Myocyte (in vitro differentiated cells): Measurements from ENCODE around the gene NUDT21. TPM values are rescaled to one million over a fixed set of nuclear protein-coding genes. Genes with fewer than 3 reads are reported as not detected.
"Not testable (repeated sequence)": the region's sequence is repeated elsewhere in the genome, so short reads cannot be mapped to it uniquely, and the experiment has no call there.

ENCODE experiments used
- DNase-seq: peaks from one replicate; pipeline ENCODE4 v3.0.0-alpha.2; 2012; ENCODE audit warnings: low read depth
- polyA plus RNA-seq: library from polyadenylated mRNA; unstranded; fragments of >200 nt; gene quantifications from one replicate; pipeline ENCODE4 v1.2.1, GENCODE V29; 2012; ENCODE audit warnings: missing spikeins
- total RNA-seq: library from RNA; depleted of rRNA; stranded (reverse); fragments of >200 nt; gene quantifications from 2 replicates; pipeline ENCODE4 v1.2.3, GENCODE V29; 2014

Gene NUDT21
- 46.5 and 48.6 TPM in 2 replicates for total RNA-seq
- 33.2 TPM for polyA plus RNA-seq

DNA sequence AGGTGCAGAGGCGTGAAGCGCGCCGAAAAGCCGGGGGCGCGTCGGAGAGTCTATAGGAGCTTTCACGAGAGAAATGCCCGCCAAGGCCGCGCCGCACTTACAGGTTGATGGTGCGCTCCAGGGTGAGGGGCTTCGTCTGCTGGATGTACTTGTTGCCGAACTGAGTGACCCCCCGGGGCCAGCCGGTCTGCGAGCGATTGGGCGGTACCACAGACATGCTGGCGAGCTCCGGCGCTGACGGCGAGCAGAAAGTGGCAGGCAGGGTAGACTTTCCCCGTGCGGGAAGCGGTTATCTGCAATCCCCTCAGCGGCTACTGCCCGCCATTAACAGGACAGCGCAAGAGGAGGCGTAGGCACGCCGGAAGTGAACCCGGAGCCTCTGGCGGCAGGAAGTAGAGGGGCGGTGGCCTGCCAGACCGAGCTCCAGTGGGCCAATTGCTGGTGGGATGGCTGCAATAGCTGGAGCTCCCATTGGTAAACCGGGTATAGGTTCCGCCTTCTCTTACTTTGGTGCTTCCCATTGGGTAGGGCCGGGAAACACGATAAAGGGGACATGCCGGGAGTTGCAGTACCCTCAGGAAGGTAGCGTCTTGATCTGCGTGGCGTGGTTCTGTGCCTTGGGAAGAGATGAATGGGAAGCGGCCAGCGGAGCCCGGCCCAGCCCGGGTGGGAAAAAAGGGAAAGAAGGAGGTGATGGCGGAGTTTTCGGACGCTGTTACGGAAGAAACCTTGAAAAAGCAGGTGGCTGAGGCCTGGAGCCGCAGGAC is at the start of gene NUDT21, which contains the start of gene OGFOD1:
TSS of gene NUDT21 (minus strand) at position 347 of the 767 bp plus-strand sequence. CDS start at position 217, 130 bp downstream.
TSS of gene OGFOD1 (plus strand) at position 569 of the 767 bp plus-strand sequence. CDS start at position 628, 59 bp downstream.
- DNase-seq: peak; percentile 99

DNA sequence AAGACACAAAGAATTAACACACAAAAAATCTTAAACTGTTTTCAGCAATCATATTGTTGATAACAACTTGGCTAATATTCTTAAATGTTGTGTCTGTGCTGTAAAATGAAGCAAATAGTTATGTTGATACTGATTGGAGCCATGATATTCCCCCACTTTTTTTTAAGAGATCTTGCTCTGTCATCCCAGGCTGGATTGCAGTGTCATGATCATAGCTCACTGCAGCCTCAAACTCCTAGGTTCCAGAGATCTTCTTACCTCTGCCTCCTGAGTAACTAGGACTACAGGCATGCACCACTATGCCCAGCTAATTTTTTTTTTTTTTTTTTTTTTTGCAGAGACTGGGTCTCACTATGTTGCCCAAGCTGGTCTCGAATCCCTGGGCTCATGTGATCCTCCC is 42.7 kb upstream of the NUDT21 start:
- no peak for DNase-seq

DNA sequence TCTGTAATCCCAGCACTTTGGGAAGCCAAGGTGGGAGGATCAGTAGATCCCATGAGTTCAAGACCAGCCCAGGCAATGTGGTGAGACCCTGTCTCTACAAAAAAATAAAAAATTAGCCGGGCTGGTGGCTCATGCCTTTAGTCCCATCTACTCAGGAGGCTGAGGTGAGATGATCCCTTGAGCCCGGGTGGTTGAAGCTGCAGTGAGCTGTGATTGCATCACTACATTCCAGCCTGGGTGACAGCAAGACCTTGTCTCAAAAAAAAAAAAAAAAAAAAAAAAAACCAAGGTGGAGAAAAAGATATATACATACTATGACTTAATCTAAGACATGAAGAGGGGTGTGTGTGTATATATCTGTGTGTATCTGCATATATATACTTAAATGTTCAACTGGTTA is 42.0 kb upstream of the NUDT21 start:
- no peak for DNase-seq

DNA sequence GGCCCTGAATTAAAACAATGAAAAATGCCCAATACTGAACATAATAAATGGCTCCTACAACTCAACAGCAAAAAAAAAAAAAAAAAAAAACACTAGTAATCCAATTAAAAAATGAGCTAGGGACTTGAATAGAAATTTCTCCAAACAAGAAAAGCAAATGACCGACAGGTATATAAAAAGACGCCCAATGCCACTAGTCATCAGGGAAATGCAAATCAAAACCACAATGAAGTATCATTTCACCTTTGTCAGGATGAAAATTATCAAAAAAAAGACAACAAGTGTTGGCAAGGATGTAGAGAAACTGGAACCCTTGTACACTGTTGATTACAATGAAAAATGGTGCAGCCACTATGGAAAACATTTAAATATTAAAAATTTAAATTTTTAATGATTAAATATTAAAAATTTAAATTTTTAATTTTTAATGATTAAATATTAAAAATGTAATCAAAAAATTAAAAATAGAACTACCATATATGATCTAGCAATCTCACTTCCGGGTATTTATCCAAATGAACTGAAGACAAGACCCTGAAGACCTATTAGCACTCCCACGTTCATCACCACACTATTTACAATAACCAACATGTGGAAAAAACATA is 40.6 kb upstream of the NUDT21 start:
- no peak for DNase-seq

DNA sequence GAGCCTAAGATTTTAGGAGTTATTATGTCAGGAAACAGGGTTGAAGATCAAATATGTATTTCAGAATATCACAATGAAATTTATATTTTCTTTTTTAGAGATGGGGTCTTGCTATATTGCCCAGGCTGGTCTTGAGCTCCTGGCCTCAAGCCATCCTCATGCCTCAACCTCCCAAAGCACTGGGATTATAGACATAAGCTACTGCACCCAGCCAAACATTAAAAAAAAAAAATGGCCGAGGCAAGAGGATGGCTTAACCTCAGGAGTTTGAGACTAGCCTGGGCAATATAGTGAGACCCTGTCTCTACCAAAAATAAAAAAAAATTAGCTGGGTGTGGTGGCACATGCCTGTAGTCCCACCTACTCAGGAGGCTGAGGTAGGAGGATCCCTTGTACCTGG is 37.7 kb upstream of the NUDT21 start:
- DNase-seq: not testable (repeated sequence)

DNA sequence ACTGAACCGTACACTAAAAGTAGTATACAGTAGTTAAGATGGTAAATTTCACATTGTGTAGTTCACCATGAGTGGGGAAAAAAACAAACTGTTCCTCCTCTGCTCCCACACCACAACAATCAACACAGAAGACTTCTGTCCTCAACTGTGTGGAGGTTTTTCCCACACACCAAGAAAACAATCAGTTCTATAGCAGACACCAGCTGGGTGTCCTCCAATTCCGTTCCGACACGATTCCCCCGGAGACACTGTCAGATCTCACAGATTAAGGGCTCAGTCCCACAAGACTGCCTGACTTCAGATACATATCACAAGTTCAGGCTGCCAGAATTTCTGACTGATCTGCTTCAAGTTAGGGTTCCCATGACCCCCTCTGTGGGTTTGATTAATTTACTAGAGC is 36.9 kb upstream of the NUDT21 start:
- DNase-seq: no peak

DNA sequence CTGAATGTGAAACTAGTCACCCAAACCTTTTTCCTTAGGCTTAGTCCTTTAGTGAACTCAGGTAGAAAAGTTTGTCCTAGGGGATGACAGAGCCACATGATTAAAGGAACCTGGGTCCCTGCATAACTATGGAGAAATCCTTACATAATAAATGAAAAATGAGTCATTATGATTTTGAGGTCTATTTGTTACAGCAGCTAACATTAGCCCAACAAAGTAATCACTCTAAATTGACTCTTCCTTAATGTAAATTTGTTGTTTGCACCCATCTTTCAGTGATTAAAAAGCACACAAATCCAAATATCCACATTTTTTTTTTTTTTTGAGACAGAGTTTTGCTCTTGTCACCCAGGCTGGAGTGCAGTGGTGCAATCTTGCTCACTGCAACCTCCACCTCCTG is 32.3 kb upstream of the NUDT21 start:
- no peak for DNase-seq

DNA sequence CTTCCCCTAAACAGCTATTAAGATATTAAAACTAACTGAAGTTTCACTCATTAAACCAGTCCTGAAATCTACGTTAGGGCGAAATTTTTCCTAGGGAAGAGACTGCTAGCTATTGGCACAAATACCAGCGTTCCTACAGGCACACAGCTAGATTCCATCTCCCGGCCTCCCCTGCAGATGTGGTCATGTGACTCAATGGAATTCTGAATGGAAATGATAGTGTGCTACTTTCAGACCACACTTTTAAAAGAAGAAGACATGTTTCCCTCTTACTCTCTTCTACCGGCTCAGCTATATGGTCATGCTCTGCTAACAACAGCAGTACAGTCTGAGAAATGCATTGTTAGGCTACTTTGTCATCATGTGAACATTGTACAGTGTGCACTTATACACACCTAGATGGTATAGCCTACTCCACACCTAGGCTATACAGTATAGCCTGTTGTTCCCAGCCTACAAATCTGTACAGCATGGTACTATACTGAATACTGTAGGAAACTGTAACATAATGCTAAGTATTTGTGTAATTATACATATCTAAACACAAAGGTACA is 31.6 kb upstream of the NUDT21 start:
- no peak for DNase-seq

DNA sequence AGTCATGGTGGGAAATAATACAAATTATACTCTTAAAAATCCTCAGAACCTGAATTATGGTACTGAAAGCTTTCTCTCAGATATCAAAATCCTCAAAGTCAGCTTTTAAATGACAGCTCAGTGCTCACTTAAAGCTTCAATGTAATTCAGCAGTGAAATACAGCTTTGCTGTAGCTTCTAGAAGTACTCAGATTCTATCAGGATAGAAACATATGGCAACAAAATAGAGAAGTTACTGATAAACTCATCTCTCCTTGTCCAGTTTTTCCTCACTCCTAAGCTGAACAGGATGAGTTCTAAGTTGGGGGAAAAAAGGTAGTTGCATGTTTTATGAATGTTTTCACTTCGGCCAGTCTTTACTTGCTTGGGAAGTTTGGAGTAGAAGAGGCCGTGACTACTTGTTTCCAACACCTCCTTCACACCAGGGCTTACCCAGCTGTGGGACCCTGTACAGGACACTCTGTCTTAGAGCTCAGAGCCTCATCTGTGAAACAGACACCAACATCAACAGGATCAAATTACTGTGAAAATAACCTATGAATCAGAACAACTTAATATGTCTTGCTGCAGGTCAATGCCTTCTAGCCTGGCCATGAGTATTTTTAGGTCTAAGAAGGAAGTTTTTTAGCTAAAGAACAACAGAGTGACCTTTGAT is 30.5 kb upstream of the NUDT21 start:
- peak; percentile 74 for DNase-seq

DNA sequence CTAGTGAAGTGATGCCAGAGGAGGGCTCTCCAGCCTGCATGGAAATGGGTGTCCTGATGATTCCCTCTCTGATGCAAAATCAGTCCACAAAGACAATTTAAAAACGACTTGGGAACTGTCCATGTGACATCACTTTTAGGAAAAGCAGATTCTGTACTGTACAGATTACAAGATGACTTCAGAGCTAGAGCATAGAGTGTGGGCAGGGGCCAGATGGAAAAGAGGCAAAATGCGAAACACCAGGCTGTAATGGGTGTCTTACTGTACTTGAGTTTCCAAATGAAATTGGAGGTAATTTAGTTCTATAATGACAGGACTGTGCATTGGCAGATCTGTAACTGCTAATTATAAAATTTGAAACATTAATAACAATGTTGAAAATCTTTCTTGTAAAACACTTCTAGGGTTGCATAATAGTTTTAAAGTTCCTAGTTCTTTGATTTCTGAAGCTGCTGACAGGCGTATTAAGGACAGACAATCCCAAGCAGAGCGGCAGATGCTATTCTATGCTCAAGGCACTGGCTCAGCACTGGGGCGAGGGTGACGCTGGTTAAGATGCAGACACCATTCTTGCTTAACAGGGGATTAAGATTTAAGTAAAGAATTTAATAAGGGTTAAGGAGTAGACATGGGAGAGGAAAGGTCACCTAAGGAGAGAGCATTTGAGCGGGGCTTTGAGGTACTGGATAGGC is 29.8 kb upstream of the NUDT21 start:
- DNase-seq: no peak

DNA sequence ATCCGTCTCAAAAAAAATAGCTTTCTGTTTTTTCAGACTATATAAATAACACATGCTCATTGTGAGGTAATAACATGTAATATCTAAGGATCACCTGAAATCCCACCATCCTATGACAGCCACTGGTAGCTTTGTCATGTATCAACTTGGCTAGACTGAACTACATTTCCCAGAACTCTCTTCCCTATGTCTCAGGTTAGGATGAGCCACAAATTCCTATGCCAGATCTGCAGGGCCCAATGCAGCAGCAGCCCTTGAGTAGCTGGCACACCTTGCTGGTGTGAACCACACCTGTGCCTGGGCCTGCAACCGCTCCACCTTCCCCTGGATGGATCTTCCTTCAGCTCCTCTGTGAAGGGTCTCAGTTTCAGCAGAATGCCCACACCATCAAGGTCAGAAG is 28.3 kb upstream of the NUDT21 start:
- DNase-seq: no peak

DNA sequence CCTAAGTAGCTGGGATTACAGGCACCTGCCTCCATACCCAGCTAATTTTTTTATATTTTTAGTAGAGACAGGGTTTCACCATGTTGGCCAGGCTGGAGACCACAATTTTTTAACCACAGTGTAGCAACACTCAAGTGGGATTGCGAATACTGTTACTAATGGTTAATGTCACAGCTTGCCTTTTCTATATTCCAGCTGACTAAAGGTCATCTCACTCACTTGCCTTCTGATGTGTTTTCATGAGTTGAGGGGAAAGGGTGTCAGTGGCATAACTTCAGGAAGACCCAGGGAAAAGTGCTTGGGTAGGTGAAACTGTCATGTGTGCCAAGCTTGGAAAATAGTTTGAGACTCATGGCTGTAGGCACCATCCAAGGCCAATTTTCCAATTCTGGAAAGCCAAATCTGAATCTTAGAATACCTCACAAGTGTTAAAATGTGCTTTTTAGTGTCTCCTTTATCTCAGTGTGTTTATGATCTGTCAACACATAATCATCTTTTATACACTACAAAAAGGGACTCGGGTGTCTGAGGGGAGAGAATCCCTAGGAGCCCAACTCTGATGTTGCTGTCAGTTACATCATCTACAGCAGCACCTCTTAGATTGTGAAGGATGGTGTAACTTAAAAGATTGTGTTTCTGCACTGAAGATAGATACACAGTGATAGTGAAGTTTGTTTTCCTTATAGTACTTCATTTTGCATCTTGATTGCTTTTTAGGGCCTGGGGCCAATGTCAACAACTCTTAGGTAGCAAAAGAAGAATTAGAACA is 27.3 kb upstream of the NUDT21 start:
- peak; percentile 26 for DNase-seq

DNA sequence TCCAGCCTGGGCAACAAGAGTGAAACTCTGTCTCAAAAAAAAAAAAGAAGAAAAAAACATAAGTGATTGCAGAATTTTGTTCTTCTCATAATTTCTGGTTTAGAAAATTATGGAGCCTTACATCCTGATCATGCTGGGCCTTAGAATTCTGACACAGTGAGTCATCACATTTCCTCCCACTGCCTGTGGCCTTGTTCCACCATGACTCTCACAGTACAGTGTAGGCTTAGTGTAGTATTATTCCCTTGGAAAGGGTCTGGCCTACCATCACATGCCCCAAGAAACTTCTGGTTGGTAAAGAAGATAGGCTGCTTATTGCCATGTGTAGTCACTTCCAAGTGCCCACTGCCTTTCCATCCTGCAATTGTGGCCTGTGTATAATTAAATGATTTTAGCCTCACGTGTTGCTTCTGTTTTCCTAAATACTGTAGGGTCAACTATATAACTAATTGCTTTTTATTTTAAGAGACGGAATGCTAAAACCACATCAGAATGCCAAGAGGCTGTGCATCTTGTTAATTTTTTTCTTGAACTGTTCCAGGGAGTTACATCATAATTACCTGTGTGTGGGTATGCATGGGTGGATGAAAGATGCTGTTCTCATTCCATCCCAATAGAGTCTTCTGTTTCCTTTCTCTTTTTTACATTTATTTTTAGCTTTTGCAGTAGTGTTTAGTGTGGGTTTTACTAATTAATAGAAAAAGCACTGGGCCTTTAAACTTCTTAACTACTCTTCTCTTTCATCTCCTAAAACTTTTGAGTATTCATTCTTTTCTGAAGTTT is 26.2 kb upstream of the NUDT21 start:
- peak; percentile 81 for DNase-seq

DNA sequence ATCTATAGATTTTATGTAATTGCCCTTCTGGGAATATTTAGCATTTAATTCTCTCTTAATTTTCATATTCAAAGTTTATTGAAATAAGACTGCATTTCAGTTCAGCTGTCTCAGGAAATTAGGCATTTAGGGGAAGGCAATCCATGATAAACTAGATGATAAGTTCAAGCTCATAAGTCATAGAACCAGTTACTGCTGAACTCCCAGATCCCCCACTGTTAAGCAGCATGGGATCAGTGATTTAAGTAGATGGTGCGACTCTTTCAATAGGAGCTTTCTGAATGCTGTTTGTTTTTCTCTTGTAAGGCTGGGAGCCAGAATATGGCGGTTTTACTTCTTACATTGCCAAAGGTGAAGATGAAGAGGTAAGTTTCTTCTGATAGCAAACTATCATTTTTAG is 24.1 kb upstream of the NUDT21 start:
- no peak for DNase-seq

DNA sequence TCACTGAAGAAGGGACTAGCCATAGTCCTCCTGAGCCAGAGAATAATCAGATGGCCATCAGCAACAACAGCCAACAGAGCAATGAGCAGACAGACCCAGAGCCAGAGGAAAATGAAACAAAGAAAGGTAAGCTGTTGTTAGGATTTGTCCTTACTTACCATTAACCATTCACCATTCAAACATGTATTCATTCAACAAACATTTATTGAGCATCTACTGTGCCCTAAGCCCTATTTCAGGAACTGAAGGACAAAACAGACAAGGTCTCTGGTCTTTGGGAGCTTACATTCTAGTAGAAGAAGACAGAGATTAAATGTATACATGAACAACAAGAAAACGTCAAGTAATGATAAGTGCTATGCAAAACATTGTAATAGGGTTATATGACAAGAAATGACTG is 19.5 kb upstream of the NUDT21 start:
- no peak for DNase-seq

DNA sequence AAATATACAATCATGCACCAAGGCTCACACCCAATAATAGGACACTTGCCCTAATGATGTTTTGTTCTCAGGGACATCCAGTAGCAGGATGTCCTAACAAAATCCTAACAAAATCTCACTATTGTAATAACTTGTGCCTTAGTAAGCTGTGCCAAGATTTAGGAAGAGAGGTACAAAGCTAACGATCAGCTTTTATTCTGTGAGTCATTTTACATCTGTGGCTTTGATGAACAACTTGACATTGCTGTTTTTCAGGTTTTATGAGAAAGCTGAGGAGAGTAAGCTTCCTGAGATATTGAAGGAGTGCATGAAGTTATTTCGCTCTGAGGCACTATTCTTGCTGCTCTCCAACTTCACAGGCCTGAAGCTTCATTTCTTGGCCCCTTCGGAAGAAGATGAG is 19.1 kb upstream of the NUDT21 start:
- DNase-seq: no peak

DNA sequence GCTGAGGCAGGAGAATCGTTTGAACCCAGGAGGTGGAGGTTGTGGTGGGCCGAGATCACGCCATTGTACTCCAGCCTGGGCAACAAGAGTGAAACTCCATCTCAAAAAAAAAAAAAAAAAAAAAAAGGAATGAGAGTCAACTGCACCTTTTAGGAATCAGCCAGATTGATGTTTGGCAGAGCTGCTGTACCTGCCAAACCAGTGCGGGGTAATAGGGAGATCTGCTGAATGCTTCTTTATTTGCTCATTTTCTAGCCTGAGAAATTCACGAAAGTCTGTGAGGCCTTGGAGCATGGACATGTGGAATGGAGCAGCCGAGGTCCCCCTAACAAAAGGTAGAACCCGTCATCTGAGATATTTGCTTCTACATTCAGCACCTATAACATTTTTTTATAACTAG is 18.6 kb upstream of the NUDT21 start:
- no peak for DNase-seq

DNA sequence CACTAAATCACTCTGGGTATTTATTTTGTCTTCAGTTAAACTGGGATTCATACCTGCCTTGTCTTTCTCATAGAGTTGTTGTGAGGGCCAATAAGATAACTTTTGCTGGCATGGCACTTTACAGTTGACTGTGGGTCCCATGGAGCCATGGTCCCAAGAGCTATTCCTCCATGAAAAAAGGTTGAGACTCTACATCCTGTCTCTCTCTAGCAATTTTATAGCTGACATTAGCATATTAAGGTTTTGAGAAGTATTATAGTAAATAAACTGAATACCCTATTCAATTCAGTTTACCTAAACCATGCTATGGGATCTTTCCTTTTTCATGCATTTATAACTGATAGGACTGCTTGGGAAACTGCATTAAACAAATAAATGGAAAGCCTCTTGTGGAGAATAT is 17.7 kb upstream of the NUDT21 start:
- DNase-seq: no peak

DNA sequence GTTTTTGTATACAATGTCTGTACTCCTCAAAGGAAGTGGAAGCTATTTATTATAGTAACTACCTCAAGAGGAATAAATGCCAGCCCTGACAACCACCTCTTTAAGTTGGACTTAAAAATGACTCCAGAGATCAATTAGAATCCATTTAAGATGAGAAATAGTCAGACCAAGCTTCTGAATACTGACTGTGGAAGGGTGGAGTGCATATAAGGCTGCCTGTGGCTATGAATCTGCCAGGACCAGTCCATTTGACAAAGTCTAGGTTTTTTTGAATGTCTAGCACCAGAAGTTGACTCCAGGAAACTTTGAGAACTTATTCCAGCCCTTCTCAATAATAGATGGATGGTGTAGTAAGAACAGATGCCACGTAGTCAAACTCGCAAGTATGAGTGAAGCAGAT is 15.2 kb upstream of the NUDT21 start:
- DNase-seq: no peak

DNA sequence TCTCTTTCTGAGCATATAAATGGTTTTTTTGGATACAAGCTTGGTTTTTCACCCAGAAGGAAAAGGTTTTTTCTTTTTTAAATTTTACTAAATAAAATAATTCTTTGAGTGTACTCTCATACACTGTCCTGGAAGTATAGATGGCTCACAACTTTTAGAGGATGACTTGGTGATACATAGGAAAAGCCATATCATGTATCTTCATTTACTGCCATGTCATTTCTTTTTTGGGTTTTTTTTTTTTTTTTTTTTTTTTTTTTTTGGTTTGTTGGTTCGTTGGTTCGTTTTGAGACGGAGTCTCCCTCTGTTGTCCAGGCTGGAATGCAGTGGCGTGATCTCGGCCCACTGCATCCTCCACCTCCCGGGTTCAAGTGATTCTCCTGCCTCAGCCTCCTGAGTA is 12.0 kb upstream of the NUDT21 start:
- no peak for DNase-seq
